HG03342 (cell line): ENCODE data around the gene ASCC2.

Experiments
- ATAC-seq: cut with Tn5 transposase; IDR thresholded peaks from one replicate; pipeline ENCODE4 v1.9.1; 2021; ENCODE audit warnings: mild to moderate bottlenecking, moderate library complexity; ENCODE audit not compliant: unreplicated experiment

Gene ASCC2

GRCh38 chr22:29820961-29821290, 17.1 kb downstream of the ASCC2 start:
- ATAC-seq: no peak

GRCh38 chr22:29819501-29819900, 18.6 kb downstream of the ASCC2 start:
- no peak for ATAC-seq

- no peak for ATAC-seq
Measured at GRCh38 chr22:29817724-29818123, 20.4 kb downstream of the ASCC2 start.

GRCh38 chr22:29816980-29817379, 21.1 kb downstream of the ASCC2 start:
- ATAC-seq: no peak

- ATAC-seq: no peak
Measured at GRCh38 chr22:29816539-29816938, 21.5 kb downstream of the ASCC2 start.

GRCh38 chr22:29816128-29816527, 21.9 kb downstream of the ASCC2 start:
- ATAC-seq: no peak

GRCh38 chr22:29815580-29815979, 22.5 kb downstream of the ASCC2 start:
- no peak for ATAC-seq

- ATAC-seq: no peak
Measured at GRCh38 chr22:29814003-29814402, 24.1 kb downstream of the ASCC2 start.

- ATAC-seq: no peak
Measured at GRCh38 chr22:29813563-29813962, 24.5 kb downstream of the ASCC2 start.

GRCh38 chr22:29813126-29813525, 24.9 kb downstream of the ASCC2 start:
- ATAC-seq: no peak

- no peak for ATAC-seq
Measured at GRCh38 chr22:29811377-29811776, 26.7 kb downstream of the ASCC2 start.

- ATAC-seq: no peak
Measured at GRCh38 chr22:29810216-29810615, 27.9 kb downstream of the ASCC2 start.

GRCh38 chr22:29806196-29806595, 31.9 kb downstream of the ASCC2 start:
- no peak for ATAC-seq

GRCh38 chr22:29804985-29805384, 33.1 kb downstream of the ASCC2 start:
- no peak for ATAC-seq

GRCh38 chr22:29803190-29803589, 34.9 kb downstream of the ASCC2 start:
- ATAC-seq: no peak

- ATAC-seq: no peak
Measured at GRCh38 chr22:29801796-29802195, 36.3 kb downstream of the ASCC2 start.

- ATAC-seq: no peak
Measured at GRCh38 chr22:29801153-29801552, 36.9 kb downstream of the ASCC2 start.

- ATAC-seq: no peak
Measured at GRCh38 chr22:29799217-29799680, 38.8 kb downstream of the ASCC2 start.

GRCh38 chr22:29798801-29799200, 39.3 kb downstream of the ASCC2 start:
- ATAC-seq: no peak

GRCh38 chr22:29798318-29798717, 39.8 kb downstream of the ASCC2 start:
- no peak for ATAC-seq

GRCh38 chr22:29797351-29797750, 40.7 kb downstream of the ASCC2 start:
- ATAC-seq: no peak

- no peak for ATAC-seq
Measured at GRCh38 chr22:29795663-29796062, 42.4 kb downstream of the ASCC2 start.

GRCh38 chr22:29793396-29793795, 44.7 kb downstream of the ASCC2 start:
- ATAC-seq: no peak

GRCh38 chr22:29790061-29790460, 48.0 kb downstream of the ASCC2 start:
- no peak for ATAC-seq
